NCI-H526 (cell line): ENCODE data around the gene CLCN4.

Experiments used
- DNase-seq, 2 experiments: peaks; one replicate each; lab custom pipeline; 2025; lab: John Stamatoyannopoulos, UW

The CLCN4 gene

GRCh38 chrX:10197279-10198210, 40.8 kb downstream of the CLCN4 start:
- DNase-seq = peak in 1 of 2 experiments; percentile 2

DNA sequence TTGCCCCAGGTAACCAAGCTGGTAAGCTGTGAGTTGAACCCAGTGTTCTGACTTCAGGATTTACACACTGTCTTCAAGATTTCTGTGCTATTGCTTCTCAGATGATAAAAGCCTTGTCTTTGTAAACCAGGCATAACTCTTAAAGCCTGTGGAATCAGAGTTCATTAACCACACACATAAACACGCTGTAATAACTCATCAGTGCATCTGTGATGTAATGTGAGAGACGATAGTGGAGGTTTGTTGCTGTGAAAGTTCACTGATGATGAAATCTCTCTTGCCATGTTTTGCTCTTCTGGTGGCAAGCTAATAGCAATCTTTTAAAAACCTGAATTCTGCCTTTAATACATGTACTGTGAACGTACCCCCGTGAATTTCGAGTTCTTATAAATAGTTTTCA, 41.5 kb downstream of the CLCN4 start:
- DNase-seq = no peak

DNA sequence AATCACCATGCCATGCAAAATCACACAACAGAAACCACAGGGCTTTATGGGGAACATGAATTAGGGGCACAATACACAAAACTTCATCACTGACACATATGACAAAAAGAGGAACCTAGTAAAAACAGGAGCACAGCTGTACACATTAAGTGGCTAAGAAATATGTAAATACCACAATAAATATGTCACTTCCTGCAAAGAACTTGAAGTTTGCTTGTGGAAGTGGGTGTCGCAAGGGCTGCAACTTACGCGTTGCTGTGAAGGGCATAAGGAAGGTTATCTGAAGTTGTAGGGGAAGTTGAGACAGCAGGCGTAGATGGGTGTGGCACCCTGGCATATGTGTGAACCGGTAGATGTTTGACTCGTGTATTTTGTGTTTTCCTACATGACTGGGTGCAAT, 42.4 kb downstream of the CLCN4 start:
- DNase-seq = no peak

GRCh38 chrX:10203617-10204016, 46.8 kb downstream of the CLCN4 start:
- DNase-seq = no peak

DNA sequence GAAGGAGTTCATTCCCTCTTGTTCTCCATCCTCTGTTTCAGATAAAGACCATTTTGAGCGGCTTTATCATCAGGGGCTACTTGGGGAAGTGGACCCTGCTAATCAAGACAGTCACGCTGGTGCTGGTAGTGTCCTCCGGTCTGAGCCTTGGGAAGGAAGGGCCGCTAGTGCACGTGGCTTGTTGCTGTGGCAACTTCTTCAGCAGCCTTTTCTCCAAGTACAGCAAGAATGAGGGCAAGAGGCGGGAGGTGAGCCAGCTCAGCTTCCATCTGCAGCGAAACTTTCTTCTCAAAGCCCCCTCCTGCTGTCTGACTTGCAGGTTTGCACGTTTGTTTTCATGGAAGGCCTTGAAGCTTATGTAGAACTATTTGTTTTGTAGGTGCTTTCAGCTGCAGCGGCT, 49.5 kb downstream of the CLCN4 start:
- no peak for DNase-seq

DNA sequence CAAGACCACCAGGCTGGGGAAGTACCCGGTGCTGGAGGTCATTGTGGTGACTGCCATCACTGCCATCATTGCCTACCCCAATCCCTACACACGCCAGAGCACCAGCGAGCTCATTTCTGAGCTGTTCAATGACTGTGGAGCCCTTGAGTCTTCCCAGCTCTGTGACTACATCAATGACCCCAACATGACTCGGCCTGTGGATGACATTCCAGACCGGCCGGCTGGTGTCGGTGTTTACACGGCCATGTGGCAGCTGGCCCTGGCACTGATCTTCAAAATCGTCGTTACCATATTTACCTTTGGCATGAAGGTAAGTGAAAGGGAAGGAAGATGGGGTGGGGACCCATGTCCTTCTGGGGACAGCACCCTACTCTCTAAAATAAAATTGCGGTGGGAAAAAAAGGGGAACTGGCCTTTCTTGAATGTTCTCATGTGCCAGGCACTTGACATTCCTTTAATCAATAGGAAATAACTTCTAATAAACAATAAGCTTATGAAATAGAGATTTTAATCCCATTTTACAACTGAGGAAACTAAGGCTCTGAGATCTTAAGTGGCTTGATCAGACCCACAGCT, 51.6 kb downstream of the CLCN4 start:
- DNase-seq = no peak

GRCh38 chrX:10208953-10209352, 52.2 kb downstream of the CLCN4 start:
- DNase-seq = no peak

DNA sequence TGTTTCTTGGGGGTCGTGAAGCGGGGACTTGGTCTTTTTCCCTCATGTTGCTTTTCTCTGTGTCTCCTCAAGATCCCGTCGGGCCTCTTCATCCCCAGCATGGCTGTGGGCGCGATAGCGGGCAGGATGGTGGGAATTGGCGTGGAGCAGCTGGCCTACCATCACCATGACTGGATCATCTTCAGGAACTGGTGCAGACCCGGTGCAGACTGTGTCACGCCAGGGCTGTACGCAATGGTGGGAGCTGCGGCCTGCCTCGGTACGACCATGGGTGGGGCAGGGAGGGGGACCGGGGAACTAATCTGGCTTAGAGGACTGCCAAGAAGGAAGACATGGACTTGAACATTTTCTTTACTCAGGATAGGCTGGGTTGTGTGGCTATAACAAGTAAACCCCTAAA, 55.6 kb downstream of the CLCN4 start:
- DNase-seq = no peak

DNA sequence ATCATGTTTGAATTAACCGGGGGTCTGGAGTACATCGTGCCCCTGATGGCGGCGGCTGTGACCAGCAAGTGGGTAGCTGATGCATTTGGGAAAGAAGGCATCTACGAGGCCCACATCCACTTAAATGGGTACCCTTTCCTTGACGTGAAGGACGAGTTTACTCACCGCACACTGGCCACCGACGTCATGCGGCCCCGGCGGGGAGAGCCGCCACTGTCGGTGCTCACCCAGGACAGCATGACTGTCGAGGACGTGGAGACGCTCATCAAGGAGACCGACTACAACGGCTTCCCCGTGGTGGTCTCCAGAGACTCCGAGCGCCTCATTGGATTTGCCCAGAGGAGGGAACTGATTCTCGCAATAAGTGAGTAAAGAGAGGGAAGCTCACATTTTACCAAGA, 56.9 kb downstream of the CLCN4 start:
- no peak for DNase-seq

DNA sequence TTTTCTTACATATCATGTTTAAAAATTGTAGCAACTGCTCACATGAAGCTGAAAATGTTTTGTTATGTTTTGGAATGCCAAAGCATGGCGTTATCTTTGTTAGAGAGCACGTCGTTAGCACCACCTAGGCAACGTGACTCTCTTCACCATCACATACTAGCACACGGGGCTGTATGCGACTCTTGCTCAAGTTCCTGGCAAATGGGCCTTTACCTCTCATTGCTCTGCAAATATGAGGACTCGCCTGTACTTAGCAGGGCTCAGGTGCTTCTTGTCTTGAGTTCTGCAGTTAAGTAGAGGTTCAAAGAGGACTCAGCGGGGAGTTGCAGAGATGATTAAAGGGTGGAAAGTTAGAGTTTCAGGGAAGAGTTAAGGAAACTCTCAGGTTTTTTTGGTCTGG, 59.4 kb downstream of the CLCN4 start:
- no peak for DNase-seq

DNA sequence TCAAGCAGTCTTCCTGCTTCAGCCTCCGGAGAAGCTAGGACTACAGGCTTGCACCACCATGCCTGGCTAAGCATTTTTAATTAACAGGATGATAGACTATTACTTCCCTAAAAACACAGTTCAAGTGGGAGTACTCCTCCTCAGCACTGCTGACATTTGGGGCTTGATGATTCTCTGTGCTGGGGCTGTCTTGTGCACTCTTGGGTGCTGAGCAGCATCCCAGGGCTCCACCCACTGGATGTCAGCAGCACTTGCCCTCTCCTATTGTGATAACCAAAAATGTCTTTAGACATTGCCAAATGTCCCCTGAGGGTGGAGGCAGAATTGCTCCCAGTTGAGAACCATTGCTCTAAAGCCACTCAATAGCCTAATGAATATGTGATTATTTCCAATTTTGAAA, 60.4 kb downstream of the CLCN4 start:
- DNase-seq = no peak

DNA sequence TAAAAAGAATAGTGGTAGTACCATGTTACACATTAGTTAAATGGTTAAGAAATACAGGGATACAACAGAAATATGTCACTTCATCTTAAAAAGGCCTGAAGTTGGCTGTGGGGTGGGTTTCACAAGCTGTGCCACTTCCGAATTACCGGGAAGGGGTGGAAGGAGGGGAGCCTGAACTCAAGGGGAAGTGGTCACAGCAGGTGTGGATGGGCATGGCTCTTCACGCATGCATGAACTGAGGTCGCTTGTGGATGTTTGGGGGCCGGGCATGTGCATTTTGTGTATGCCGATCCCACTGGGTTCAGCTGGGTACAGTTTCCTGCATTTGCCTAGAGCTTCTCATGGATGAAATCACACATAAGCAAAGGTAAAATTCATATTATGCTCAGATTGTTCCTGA, 64.9 kb downstream of the CLCN4 start:
- no peak for DNase-seq

DNA sequence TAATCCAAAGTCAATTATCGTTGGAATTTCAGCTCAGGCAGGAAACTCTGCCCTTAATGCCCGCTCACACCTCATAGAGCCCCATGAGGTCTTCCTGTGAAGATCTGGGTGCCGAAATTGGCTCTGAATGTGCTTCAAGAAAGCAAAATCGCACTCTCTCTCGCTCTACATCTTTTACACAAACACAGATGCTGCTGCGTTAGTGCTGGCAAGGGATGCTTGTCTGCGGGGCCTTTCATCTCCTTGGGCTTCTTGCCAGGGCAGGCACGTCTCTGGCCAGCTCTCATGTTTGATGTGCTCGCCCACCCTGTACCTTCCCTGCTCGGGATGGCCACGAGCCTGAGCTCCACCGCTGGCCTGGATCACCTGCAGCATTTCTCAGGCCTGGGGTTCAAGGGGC, 66.5 kb downstream of the CLCN4 start:
- DNase-seq = no peak

- no peak for DNase-seq
Measured at GRCh38 chrX:10223781-10224180, 67.0 kb downstream of the CLCN4 start.

DNA sequence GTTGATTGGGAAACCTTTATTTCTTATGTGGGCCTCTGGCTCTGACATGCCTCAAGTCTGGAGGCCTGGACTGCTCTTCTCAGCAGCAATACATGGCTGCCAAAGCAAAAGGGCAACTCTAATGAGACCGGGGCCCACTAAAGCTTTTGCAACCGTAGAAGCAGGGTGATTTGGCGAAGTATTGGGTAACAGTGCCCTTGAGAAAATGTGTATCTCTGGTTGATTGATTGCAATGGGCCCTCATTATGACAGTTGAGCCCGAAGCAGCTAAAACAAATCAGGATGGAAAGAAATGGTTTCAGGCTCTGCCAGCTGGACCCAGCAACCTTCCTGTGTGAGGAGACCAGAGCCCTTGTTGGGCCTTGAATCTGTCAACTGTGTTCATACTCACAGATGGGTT, 73.4 kb downstream of the CLCN4 start:
- DNase-seq = no peak

- peak in 1 of 2 experiments; percentile 39 for DNase-seq
Measured at GRCh38 chrX:10231461-10231860, 74.7 kb downstream of the CLCN4 start.

GRCh38 chrX:10233173-10233572, 76.4 kb downstream of the CLCN4 start:
- DNase-seq = no peak

- no peak for DNase-seq
Measured at GRCh38 chrX:10233696-10234095, 76.9 kb downstream of the CLCN4 start.

- no peak for DNase-seq
Measured at GRCh38 chrX:10235851-10236250, 79.1 kb downstream of the CLCN4 start.

- no peak for DNase-seq
Measured at GRCh38 chrX:10237241-10237640, 80.5 kb downstream of the CLCN4 start.

- no peak for DNase-seq
Measured at GRCh38 chrX:10239611-10240064, 82.9 kb downstream of the CLCN4 start.

- DNase-seq = no peak
Measured at GRCh38 chrX:10240918-10241317, 84.1 kb downstream of the CLCN4 start.

DNA sequence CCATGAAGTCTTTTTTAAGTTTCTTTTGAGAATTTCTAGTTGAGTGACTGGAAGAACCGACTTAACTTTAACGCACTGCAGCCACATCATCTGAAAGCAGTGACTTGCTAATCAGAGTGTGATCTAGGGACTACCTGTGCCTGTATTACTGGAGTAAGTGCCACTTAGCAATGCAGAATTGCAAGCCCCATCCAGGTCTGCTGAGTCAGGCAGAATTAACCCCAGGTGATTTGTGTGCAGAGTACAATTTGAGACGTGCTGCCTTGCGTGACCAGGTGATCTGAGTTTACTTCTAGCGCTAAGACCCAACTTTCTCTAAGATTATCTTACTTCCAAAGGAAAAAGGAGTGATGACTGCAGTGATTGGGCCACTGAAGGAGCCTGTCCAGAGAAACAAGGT, 85.3 kb downstream of the CLCN4 start:
- DNase-seq = no peak

DNA sequence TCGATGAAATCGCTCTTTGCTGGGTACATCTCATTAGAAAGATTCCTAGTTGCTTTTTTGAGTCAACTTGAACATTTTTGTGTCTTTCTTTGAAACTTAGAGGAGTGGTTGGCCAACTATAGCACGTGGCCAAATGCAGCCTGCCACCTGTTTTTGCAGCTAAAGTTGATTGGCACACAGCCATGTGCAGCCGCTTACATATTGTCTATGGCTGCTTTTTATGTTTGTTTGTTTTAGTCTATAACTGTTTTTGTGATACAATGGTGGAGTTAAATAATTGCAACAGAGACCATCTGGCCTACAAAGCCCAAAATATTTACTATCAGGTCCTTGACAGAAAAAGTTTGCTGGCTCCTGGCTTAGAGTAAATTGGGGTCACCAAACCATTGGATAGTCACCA, 86.3 kb downstream of the CLCN4 start:
- DNase-seq = no peak
